Glomerular visceral epithelial cell (primary cell): ENCODE measurements around the gene PM20D1.
A peak's percentile ranks its signal among the peaks of the same experiment; 100 is the strongest.
"Not testable (repeated sequence)": the region's sequence is repeated elsewhere in the genome, so short reads cannot be mapped to it uniquely, and the experiment has no call there.

ENCODE experiments used
- DNase-seq: peaks from one replicate; pipeline ENCODE4 v3.0.0-alpha.2; 2016; ENCODE audit errors: extremely low spot score

Gene PM20D1, protein sequence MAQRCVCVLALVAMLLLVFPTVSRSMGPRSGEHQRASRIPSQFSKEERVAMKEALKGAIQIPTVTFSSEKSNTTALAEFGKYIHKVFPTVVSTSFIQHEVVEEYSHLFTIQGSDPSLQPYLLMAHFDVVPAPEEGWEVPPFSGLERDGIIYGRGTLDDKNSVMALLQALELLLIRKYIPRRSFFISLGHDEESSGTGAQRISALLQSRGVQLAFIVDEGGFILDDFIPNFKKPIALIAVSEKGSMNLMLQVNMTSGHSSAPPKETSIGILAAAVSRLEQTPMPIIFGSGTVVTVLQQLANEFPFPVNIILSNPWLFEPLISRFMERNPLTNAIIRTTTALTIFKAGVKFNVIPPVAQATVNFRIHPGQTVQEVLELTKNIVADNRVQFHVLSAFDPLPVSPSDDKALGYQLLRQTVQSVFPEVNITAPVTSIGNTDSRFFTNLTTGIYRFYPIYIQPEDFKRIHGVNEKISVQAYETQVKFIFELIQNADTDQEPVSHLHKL

DNA sequence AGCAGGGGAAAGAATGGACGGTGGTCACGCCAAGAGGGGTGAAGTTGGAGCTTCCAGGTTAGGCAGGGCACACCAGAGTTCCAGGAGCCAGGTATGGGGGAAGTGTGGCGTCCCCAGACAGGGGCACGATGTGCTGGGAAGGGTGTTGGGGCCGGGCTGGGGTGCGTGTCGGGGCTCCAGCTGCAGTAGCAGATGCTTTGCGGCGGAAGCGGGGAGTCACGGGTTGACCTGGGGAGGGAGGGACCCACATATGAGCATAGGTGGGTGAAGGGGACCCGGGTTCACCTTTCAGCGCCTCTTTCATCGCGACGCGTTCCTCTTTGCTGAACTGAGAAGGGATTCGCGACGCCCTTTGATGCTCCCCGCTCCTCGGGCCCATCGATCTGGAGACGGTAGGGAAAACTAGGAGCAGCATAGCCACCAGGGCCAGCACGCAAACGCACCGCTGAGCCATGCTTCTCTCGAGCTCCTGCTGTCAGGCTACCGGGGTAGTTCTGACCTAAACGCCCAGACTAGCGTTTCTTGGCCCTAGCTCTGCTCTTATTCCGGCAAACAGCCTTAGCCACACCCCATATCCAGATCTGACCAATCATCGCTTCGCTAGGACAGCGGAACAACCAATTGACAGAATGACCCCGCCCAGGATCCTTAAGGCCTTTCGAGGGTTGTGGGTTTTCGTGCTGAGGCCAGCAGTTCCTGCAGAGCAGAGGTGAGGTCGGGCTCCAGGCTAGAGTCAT, at the start of gene PM20D1:
Gene PM20D1 (minus strand): TSS at position 514 of the 737 bp plus-strand sequence. CDS start 60 bp downstream, at position 454.
- DNase-seq = no peak

DNA sequence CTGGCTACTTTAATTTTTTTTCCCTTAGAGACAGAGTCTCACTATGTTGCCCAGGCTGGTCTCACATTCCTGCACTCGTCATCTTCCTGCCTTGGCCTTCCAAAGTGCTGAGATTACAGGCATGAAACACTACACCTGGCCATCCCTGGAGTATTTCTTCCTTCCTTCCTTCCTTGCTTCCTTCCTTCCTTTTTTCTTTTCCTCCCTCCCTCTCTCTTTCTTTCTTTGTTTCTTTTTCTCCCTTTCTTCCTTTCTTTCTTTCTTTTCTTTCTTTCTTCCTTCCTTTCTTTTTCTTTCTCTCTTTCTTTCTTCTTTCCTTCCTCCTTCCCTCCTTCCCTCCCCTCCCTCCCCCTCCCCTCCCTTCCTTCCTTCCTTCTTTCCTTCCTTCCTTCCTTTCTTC, 46.4 kb upstream of the PM20D1 start:
- no peak for DNase-seq

- not testable (repeated sequence) for DNase-seq
Observed at GRCh38 chr1:205894119-205894518, 44.2 kb upstream of the PM20D1 start.

- not testable (repeated sequence) for DNase-seq
Observed at GRCh38 chr1:205892175-205892574, 42.2 kb upstream of the PM20D1 start.

- DNase-seq = not testable (repeated sequence)
Observed at GRCh38 chr1:205891481-205891880, 41.5 kb upstream of the PM20D1 start.

DNA sequence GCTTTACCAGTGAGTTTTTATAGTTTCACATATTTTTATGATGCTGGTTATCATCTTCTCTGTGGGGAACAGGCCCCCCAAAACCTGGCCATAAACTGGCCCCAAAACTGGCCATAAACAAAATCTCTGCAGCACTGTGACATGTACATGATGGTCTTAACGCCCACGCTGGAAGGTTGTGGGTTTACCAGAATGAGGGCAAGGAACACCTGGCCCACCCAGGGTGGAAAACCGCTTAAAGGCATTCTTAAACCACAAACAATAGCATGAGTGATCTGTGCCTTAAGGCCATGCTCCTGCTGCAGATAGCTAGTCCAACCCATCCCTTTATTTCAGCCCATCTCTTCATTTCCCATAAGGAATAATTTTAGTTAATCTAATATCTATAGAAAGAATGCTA, 40.7 kb upstream of the PM20D1 start:
- not testable (repeated sequence) for DNase-seq

GRCh38 chr1:205889706-205890105, 39.8 kb upstream of the PM20D1 start:
- peak; percentile 88 for DNase-seq

DNA sequence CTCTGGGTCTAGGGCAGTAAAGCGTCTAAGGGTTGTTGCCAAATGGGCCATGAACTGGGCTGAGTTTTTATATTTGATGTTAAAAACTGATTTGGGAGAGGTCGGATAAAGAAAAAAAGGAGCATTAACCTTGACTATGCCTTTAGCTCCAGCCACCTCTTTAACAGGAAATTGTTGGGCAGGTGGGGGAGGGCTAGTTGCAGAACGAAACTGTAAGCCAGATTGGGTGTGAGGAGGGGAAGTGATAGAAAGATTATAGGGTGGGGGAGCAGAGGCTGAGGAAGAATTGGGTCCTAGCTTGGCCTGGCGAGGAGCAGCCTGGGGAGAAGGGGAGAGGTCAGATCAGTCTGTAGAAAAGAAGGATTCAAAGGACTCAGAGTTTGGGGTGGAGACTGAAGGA, 39.1 kb upstream of the PM20D1 start:
- not testable (repeated sequence) for DNase-seq

GRCh38 chr1:205883792-205884191, 33.9 kb upstream of the PM20D1 start:
- no peak for DNase-seq

DNA sequence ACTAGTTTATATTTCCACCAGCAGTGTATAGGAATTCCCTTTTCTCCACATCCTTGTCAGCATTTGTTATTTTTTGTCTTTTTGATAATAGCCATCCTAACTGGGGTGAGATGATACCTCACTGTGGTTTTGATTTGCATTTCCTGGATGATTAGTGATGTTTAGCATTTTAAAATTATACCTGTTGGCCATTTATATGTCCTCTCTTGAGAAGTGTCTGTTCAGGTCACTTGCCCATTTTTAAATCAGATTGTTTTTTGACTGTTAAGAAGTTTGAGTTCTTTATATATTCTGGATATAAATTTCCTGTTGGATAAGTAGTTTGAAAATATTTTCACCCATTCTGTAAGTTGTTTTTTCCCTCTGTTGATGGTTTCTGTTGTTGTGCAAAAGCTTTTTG, 31.0 kb upstream of the PM20D1 start:
- no peak for DNase-seq

- no peak for DNase-seq
Observed at GRCh38 chr1:205879974-205880373, 30.0 kb upstream of the PM20D1 start.

GRCh38 chr1:205878026-205878425, 28.1 kb upstream of the PM20D1 start:
- no peak for DNase-seq

DNA sequence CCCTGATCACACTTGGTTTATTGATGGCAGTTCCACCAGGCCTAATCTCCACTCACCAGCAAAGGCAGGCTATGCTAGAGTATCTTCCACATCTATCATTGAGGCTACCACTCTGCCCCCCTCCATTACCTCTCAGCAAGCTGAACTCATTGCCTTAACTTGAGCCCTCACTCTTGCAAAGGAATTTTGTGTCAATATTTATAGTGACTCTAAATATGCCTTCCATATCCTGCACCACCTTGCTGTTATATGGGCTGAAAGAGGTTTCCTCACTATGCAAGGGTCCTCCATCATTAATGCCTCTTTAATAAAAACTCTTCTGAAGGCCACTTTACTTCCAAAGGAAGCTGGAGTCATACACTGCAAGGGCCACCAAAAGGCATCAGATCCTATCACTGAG, 23.2 kb upstream of the PM20D1 start:
- DNase-seq = not testable (repeated sequence)

- no peak for DNase-seq
Observed at GRCh38 chr1:205870236-205870635, 20.3 kb upstream of the PM20D1 start.

DNA sequence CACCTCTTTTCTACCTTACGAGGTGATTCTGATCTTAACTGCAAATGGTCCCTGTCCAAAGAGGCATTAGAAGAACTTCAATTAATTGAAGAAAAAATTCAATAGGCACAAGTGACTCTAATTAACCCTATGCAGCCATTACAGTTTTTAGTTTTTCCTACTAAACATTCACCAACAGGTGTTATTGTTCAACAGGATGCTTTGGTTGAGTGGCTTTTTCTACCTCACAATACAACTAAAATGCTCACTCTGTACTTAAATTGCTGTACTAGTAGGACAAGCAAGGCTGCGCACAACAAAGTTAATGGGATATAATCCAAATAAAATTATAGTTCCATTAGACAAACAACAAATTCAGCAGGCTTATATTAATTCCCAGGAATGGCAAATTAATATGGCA, 11.6 kb upstream of the PM20D1 start:
- no peak for DNase-seq

GRCh38 chr1:205858141-205858961, 8.4 kb upstream of the PM20D1 start:
- no peak for DNase-seq

- not testable (repeated sequence) for DNase-seq
Observed at GRCh38 chr1:205857501-205857900, 7.6 kb upstream of the PM20D1 start.

DNA sequence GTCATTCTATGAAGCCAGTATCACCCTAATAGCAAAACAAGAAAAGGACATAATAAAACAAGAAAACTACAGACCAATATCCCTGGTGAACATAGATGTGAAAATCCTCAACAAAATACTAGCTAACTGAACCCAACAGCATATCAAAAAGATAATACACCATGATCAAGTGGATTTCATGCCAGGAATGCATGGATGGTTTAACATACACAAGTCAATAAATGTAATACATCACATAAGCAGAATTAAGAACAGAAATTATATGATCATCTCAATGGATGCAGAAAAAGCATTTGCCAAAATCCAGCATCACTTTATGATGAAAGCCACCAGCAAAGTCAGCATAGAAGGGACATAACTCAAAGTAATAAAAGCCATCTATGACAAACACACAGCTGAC, 6.5 kb upstream of the PM20D1 start:
- no peak for DNase-seq

GRCh38 chr1:205852969-205853368, 3.0 kb upstream of the PM20D1 start:
- DNase-seq = no peak

DNA sequence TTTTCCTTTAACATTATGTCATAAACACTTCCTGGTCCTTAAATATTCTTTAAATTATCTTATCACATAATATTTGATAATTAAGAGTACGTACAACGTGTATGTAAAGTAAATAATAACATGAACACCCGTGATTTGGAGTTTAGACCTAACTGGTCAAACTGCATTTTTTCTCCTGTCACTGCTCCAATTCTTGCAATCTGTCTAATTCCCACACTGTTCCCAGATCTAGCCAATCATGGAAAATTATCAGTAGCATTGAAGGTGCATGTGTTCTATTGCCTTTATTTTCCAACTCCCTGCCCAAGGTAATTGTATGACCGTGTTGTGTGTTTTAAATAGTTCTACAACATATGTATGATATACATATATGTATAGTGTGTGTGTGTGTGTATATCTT, 2.1 kb upstream of the PM20D1 start:
- DNase-seq = no peak

DNA sequence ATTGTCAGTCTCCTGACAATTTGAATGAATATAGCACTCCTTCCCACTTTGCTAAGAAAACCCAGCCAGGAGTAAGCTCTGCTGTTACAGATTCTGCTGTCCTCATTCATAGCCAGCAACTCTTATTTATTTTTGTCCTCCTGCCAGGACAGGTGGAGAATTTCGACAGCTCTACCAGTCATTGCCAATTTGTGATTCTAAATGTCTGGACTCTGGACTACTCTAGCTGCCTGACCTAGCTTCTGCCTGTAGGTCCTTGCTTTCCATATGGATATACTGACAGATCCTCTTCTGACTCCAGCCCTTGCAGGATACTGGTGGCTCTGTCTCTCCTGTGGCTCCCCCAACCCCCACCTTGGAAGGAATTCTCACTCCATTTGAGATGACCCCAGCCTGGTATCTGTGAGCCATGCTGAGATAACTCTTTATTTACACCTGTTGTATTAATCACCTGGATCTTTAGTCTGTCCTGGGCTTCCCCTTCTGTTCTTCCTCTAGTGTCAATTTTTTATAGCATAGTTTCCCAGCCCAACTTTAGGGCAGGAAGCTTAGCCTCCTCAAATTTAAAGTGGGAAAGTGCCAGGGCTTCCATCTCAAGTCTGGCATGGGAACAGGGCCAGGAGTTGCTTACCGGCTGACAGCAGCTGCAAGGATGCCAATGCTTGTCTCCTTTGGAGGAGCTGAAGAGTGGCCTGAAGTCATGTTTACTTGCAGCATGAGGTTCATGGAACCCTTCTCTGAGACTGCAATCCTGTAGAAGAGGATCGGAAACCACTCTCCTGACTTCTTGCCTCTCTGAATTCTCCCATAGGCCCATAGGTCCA, 6.7 kb downstream of the PM20D1 start:
- DNase-seq = no peak
